K562 (cell line): ENCODE measurements around the gene GAD1. TPM values are rescaled to one million over a fixed set of nuclear protein-coding genes. Genes with fewer than 3 reads are reported as not detected.

Experiments
- CBX2 ChIP-seq: fragments of 200-600 bp; sonication (generic); IDR thresholded peaks from one replicate; pipeline ENCODE4 v1.6.1; 2012; ENCODE audit warnings: mild to moderate bottlenecking, low read length, inconsistent platforms; ENCODE audit not compliant: insufficient read depth, poor library complexity, severe bottlenecking
- CC2D1A ChIP-seq: fragments of 450-650 bp; IDR thresholded peaks from 2 replicates; pipeline ENCODE4 v1.6.1; 2017; ENCODE audit warnings: mild to moderate bottlenecking
- CREB1 ChIP-seq, 2 experiments: sonication (generic) in 1 of 2; formaldehyde crosslinking in 1 of 2; IDR thresholded peaks; 2 replicates each; pipeline versions ENCODE4 v1.6.1 to v1.8.0; 2012 to 2022; ENCODE audit warnings: inconsistent platforms in 1 of 2, mild to moderate bottlenecking in 1 of 2, missing genetic modification reagents in 1 of 2, moderate library complexity in 1 of 2
- FOXK2 ChIP-seq, 2 experiments: fragments of 450-650 bp; IDR thresholded peaks in 1 of 2; conservative IDR thresholded peaks in 1 of 2; 2 replicates each; pipeline ENCODE4 v1.6.1; 2016; ENCODE audit warnings: low read depth in 2 of 2, mild to moderate bottlenecking in 1 of 2
- GATA2 ChIP-seq: sonication (generic); formaldehyde crosslinking; IDR thresholded peaks from 2 replicates; pipeline ENCODE4 v1.4.0; 2020; ENCODE audit warnings: mild to moderate bottlenecking, missing genetic modification reagents
- HDGF ChIP-seq: fragments of 450-650 bp; IDR thresholded peaks from 2 replicates; pipeline ENCODE4 v1.6.1; 2016
- HEY1 ChIP-seq: fragments of 250-450 bp; sonication (Bioruptor Pico); IDR thresholded peaks from 2 replicates; pipeline ENCODE4 v1.5.0; 2020; ENCODE audit warnings: mild to moderate bottlenecking, moderate library complexity, borderline replicate concordance
- KDM4B ChIP-seq, 2 experiments: fragments of 450-650 bp in 1 of 2; sonication (generic) in 1 of 2; IDR thresholded peaks; 2 replicates each; pipeline ENCODE4 v1.6.1; 2016 to 2017; ENCODE audit warnings: borderline replicate concordance in 2 of 2, antibody characterized with exemption in 1 of 2, low read depth in 1 of 2, mild to moderate bottlenecking in 1 of 2
- KLF13 ChIP-seq: fragments of 450-650 bp; IDR thresholded peaks from 2 replicates; pipeline ENCODE4 v1.6.1; 2016; ENCODE audit warnings: missing genetic modification characterization, low read depth, mild to moderate bottlenecking, missing compliant biosample characterization, moderate library complexity, borderline replicate concordance
- LARP7 ChIP-seq: fragments of 450-650 bp; IDR thresholded peaks from 2 replicates; pipeline ENCODE4 v1.6.1; 2016
- MAFG ChIP-seq: fragments of 450-650 bp; conservative IDR thresholded peaks from 2 replicates; pipeline ENCODE4 v1.6.1; 2016; ENCODE audit warnings: missing genetic modification characterization, missing compliant biosample characterization
- MAFK ChIP-seq: IDR thresholded peaks from 2 replicates; pipeline ENCODE4 v1.6.1; 2011; ENCODE audit warnings: low read length, improper control_type of control experiment
- NELFE ChIP-seq: IDR thresholded peaks from 2 replicates; pipeline ENCODE4 v1.6.1; 2011; ENCODE audit warnings: mild to moderate bottlenecking; ENCODE audit not compliant: insufficient read depth, insufficient read length
- POLR2G ChIP-seq: fragments of 200-400 bp; formaldehyde crosslinking; IDR thresholded peaks from 2 replicates; pipeline ENCODE4 v1.6.1; 2017; ENCODE audit warnings: low read depth, mild to moderate bottlenecking, antibody characterized with exemption, low read length, moderate library complexity
- RBM14 ChIP-seq: fragments of 200-400 bp; formaldehyde crosslinking; IDR thresholded peaks from 2 replicates; pipeline ENCODE4 v1.6.1; 2018; ENCODE audit warnings: low read depth, mild to moderate bottlenecking, low read length, moderate library complexity, borderline replicate concordance; ENCODE audit not compliant: insufficient read depth
- SIN3B ChIP-seq: fragments of 450-650 bp; IDR thresholded peaks from 2 replicates; pipeline ENCODE4 v1.6.1; 2017; ENCODE audit warnings: low read depth, mild to moderate bottlenecking, moderate library complexity
- SUPT5H ChIP-seq: fragments of 450-650 bp; IDR thresholded peaks from 2 replicates; pipeline ENCODE4 v1.6.1; 2016
- TFAP4 ChIP-seq: sonication (generic); formaldehyde crosslinking; IDR thresholded peaks from 2 replicates; pipeline ENCODE4 v1.8.0; 2022; ENCODE audit warnings: missing genetic modification reagents, mild to moderate bottlenecking, moderate library complexity, borderline replicate concordance
- TRIM25 ChIP-seq: fragments of 450-650 bp; IDR thresholded peaks from 2 replicates; pipeline ENCODE4 v1.7.0; 2016; ENCODE audit warnings: borderline replicate concordance
- ZBTB43 ChIP-seq: sonication (generic); formaldehyde crosslinking; IDR thresholded peaks from 2 replicates; pipeline ENCODE4 v1.8.0; 2023; ENCODE audit warnings: mild to moderate bottlenecking, missing genetic modification reagents
- ZNF184 ChIP-seq: sonication (generic); formaldehyde crosslinking; IDR thresholded peaks from 2 replicates; pipeline ENCODE4 v1.5.0; 2020; ENCODE audit warnings: missing genetic modification reagents
- ZNF316 ChIP-seq: fragments of 450-650 bp; IDR thresholded peaks from 2 replicates; pipeline ENCODE4 v1.6.1; 2016
- polyA plus RNA-seq, 8 experiments: library from polyadenylated mRNA; depleted of rRNA in 4 of 8; stranded (reverse) in 5 of 8; unstranded in 3 of 8; fragments of >200 nt; fragmentation: Nextera tagmentation in 2 of 8; fragmentation: Illumina TruSeq in 1 of 8; extraction: Ambion mirVana in 2 of 8; extraction: Trizol in 1 of 8; gene quantifications; 2 replicates each; pipeline versions ENCODE4 v1.2.1 to v1.2.3, GENCODE V29; 2011 to 2014; ENCODE audit warnings: inconsistent platforms in 1 of 8, missing spikeins in 1 of 8
- total RNA-seq, 7 experiments: library from RNA; depleted of rRNA in 6 of 7; stranded (reverse); fragments of >200 nt in 6 of 7; fragmentation: Illumina TruSeq in 2 of 7; extraction: Trizol in 2 of 7; gene quantifications; 2 replicates each; pipeline versions ENCODE4 v1.2.1 to v1.2.3, GENCODE V29; 2011 to 2021; ENCODE audit warnings: low replicate concordance in 1 of 7

GAD1 gene
- total and polyA plus RNA-seq, 9 of the 15 experiments (the other 6 are each of a cell fraction or from before 2014, with no cell fraction given): 2.7 to 29.1 (median 15.7) TPM

GRCh38 chr2:170770606-170771420, 45.9 kb upstream of the GAD1 start (continued):
- TF ChIP-seq GATA2 (CRISPR knock-in tag) (no peak; the same call in 1 of the 2 replicates), HEY1 (CRISPR knock-in tag) (no peak), SIN3B (0 out of 2 replicates have a peak, but pooled peaks have one; percentile 8), ZNF316 (no peak; the same call in 1 of the 2 replicates), POLR2G (peak; percentile 95), MAFG (tag) (no peak), CBX2 (no peak), LARP7 (no peak), KDM4B (IDR thresholded peaks at IDR 0.05; ENCODE audit: borderline replicate concordance in 2 of 2, low read depth in 1 of 2) (peak in 1 of 2 experiments; percentile 82; a peak in 1 of 4 replicates), SUPT5H (peak; percentile 73), KLF13 (tag) (no peak; the same call in 1 of the 2 replicates), CREB1 (IDR thresholded peaks at IDR 0.05) (peak; percentile 27; the same call in 1 of the 2 replicates), CREB1 (CRISPR knock-in tag; IDR thresholded peaks at IDR 0.05) (peak; percentile 63; the same call in 1 of the 2 replicates), RBM14 (0 out of 2 replicates have a peak, but pooled peaks have one; percentile 57), MAFK (no peak), ZNF184 (no peak), TFAP4 (peak; percentile 94), CC2D1A (no peak; the same call in none of the 2 replicates), NELFE (no peak), ZBTB43 (CRISPR knock-in tag) (no peak), HDGF (no peak), FOXK2 (conservative IDR thresholded peaks at IDR 0.05 in 1 of 2, IDR thresholded peaks at IDR 0.05 in 1 of 2; ENCODE audit: low read depth in 2 of 2) (peak in 1 of 2 experiments; percentile 28; a peak in 1 of 4 replicates), TRIM25 (no peak)
